Activated CD8-positive, alpha-beta memory T cell treated with anti-CD3 and anti-CD28 coated beads, Interleukin-2, amount 50 U/mL, for 1 hour (primary cell): ENCODE data around the gene PROS1.

Experiments used
- DNase-seq: peaks from one replicate; pipeline ENCODE4 v3.0.0-alpha.2; 2020; ENCODE audit errors: extremely low read depth

PROS1 gene

GRCh38 chr3:93973131-93974126 lies at the start of gene PROS1:
PROS1 (minus strand) TSS chr3:93973896; CDS start chr3:93973749, 147 bp downstream.
- DNase-seq: no peak

DNA sequence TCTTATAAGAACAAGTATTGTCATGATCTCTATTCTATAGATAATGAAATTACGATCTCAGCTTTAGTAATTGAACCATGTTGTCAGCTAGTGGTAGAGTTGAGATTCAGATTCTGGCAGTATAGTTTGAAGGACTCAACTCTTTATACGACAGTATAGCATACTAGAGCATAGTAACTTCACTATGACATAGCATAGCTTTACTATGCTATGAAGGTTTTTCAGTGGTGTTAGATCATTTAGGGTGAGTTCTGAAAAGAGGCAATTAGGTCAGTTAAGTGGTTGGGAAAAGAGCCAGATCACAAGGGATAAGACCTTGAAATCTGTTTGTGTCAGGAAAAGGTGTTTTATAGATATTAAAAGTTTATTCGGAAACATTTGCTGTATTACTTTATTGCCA lies 46.6 kb upstream of the PROS1 start:
- no peak for DNase-seq

GRCh38 chr3:94019659-94020058 lies 46.0 kb upstream of the PROS1 start:
- no peak for DNase-seq

DNA sequence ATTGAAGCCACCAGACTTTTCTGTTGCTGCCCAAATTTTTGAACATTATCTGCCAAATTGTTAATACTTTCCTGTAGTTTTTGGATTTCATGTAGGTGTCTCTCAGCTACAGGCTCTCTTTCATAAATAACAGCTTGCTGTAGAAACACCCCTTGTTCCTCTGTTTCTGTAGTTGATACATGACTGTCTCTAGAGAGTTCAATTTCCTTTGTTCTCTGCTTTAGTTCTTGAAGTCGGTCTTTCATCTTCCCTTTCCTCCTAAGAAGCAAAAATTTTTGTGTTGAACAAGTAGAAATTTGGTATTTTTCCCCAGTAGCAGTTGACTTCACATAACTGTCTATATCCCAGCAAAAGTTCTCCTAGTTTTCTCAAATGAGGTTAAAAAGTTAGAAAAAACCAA lies 41.3 kb upstream of the PROS1 start:
- no peak for DNase-seq

GRCh38 chr3:94012185-94012584 lies 38.5 kb upstream of the PROS1 start:
- DNase-seq: no peak

DNA sequence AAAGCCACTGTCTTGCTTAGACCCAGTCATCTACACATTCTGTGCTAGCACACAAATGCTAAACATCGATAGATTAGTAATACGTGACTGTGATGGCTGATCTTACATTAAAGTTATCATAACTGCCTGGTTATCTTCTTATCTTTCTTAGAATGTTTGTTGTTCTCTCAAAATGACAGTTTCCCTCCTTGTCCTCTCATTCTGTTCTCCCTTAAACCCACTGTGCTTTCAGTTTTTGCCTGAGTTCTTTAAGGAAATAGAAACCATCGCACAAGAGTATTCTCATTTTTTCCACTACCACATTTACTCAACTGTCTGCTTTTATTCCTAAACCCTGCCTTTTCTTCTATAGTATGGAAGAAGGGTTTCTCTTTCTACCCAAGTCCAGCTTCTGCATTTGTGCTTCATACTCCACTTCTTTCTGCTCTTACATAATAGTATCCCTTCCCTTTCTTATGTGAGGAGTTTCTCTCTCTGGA lies 37.6 kb upstream of the PROS1 start:
- no peak for DNase-seq

GRCh38 chr3:94009608-94010007 lies 35.9 kb upstream of the PROS1 start:
- DNase-seq: no peak

- no peak for DNase-seq
These were observed 34.6 kb upstream of the PROS1 start for GRCh38 chr3:94008253-94008652.

- no peak for DNase-seq
These were observed 30.7 kb upstream of the PROS1 start for GRCh38 chr3:94004301-94004910.

DNA sequence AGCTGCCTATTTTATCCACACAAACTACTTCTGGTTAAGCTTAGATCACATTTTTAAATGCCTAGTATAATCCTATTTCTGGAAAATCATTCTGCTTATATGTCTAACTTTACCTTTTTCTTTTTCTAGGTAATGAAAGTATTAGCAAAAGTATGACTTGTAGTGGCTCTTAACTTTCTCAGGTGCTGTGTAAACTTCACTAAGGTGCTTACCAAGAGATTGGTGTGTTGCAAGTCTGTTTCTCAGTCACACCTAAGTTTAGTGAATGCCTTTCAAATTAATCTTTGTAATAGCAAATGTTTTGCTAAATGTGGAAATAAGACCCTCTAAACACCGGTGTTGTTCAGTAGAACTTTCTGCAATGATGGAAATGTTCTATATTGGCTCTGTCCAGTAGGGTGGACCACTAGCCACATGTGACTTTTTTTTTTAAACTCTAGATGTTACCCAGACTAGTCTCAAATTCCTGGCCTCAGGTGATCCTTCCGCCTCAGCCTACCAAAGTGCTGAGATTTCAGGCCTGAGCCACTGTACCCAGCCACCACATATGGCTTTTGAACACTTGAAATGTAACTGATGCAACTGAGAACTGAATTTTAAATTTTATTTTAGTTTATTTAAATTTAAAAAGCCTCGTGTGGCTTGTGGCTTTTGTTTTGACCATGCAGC lies 28.3 kb upstream of the PROS1 start:
- no peak for DNase-seq

GRCh38 chr3:94001191-94001590 lies 27.5 kb upstream of the PROS1 start:
- no peak for DNase-seq

DNA sequence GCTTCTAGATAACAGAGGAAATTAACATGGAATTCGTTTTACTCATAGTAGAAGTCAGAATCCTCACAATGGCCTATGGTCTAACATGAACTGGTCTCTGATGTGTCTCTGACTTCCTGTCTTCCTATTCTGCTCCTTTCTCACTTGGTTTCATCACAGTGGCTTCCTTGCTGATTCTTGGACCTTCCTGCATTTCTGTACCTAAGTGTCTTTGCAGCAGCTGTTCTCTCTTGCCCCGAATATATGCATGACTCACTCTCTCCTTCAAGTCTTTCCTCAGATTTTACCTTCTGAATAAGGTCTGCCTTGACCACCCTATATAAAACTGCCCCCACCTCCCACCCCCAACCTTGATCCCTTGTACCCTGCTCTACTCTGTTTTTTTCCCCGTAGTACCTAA lies 20.4 kb upstream of the PROS1 start:
- DNase-seq: no peak

DNA sequence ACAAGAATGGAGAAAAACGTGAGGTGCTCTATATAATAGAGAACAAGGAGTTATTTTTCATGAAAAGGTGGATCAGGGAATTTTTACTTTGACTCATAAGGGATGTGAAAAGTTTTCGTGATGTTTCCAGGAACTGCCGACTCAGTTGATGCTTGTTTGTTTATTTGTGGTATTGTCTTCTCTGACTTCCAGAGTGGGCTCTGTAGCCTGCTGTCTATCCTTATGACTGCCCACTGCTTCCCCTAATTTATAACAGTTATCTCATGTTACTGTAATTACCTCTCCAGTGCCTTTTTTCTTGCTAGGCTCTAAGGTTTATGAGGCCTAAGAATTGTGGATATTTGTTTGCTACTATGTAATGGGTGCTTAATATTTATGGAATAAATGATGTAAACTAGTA lies 18.5 kb upstream of the PROS1 start:
- no peak for DNase-seq

- no peak for DNase-seq
These were observed 17.9 kb upstream of the PROS1 start for GRCh38 chr3:93991631-93992030.

DNA sequence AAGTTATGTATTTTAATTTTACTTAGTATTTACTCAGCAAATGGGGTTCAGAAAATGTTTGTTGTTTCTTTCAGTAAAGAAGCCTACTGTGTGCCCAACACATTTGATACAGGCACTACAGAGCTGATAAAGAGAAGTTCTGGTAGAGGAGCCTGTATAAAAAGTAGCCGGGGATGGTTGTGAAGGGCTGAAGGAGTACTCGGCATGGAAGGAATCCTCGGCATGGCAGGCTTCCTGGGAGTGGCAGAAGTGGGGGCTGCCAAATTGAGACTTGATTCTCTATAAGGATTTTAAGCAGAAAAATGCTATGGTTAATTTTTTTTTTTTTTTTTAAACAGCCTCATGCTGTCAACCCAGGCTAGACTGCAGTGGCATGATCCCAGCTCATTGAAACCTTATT lies 15.5 kb upstream of the PROS1 start:
- no peak for DNase-seq

DNA sequence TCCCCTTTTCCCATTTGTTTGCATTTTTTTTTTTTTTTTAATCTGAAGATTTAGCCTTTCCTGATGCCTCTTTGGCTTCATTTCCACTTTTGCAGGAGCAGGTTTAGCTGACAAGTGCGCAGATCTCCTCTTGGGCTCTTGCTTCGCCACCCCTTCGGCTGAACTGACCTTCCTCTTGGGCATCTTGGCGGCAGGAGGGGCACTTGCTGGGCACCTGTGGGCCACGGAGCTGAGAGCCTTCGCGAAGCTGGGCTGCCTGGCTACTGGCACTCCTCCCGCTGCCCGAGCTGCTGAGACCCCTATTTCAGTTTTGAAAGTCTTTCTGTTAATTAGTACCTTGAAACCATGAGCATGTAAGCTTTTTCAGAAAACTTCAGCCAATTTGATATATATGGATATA lies 15.1 kb upstream of the PROS1 start:
- DNase-seq: no peak

DNA sequence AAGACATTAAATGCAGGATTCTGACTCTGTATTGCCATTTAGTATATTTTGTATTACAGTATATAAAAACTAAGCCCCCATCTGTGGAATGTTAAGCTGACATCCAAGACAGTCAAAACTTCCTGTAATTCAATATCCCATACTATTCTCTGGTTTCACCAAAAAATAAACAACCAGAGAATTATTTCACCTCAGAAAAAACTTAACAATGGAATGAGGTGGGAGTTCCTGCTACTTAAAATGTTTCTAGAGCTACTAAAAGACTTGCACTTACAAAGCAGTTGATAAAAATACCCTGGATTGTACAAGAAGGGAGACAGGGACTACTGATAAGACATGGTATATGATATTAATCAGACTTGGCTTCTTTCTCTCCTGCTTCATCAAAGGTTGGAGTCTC lies 14.6 kb upstream of the PROS1 start:
- DNase-seq: no peak

GRCh38 chr3:93984618-93985017 lies 10.9 kb upstream of the PROS1 start:
- DNase-seq: no peak

- DNase-seq: no peak
These were observed 9.7 kb upstream of the PROS1 start for GRCh38 chr3:93983408-93983807.

- DNase-seq: no peak
These were observed 8.0 kb upstream of the PROS1 start for GRCh38 chr3:93981649-93982048.

DNA sequence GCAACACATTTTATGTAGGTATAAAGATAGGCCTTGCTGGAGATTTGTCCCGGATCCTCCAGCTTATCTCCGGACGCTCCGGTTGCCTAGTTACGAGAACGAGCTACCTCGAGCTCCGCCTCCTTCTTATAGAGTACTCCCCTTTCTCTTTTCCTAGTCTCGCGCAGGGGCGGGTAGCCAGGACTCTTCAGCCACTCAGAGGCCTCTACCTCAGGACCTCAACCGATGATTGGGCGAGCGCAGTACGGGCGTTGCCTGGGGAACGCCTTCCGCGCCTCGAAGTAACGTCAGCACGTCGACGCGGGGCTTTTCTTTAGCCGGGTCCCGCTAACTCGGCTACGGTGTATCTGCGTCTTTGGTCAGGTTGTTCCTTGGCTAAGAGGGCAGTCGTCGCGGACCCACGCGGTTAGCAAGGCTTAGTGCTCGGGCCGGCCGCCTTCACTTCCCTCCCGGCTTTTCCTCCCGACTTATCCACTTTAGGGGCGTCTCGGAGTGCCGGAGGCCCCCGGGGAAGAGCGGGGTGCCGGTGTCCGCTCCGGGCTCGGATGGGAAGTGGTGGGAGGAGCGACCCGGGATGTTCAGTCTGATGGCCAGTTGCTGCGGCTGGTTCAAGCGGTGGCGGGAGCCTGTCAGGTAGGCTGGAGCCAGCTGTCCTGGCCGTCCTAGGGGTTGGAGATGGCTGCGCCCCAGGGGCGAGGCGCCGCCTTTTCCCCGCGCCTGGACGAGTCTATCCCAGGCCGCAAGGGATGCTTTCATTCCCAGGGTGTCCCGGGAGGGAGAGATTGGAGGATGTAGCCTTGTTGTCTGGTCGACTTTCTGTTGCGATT lies 6.4 kb upstream of the PROS1 start, which contains the start of gene ARL13B:
ARL13B (plus strand) TSS at position 306 of the 827 bp plus-strand sequence; CDS start at position 575, 269 bp downstream.
- peak; percentile 87 for DNase-seq
